ENCODE results near the gene ADGRL2.
A peak's percentile ranks its signal among the peaks of the same experiment; 100 is the strongest.

Gene ADGRL2

GRCh38 chr1:81801651-81802456, 1.1 kb downstream of the ADGRL2 start:
- peak in 1 of 2 experiments; percentile 1 for DNase-seq
- TF ChIP-seq GATA1 (IDR thresholded peaks at IDR 0.05; ENCODE audit: low read depth, low read length): no peak
- no peak for TF ChIP-seq POLR2A (IDR thresholded peaks at IDR 0.05; ENCODE audit: low read length)

- TF ChIP-seq POLR2A (IDR thresholded peaks at IDR 0.05; ENCODE audit: low read length): no peak
- no peak for TF ChIP-seq GATA1 (IDR thresholded peaks at IDR 0.05; ENCODE audit: low read depth, low read length)
- no peak for DNase-seq
Observed at GRCh38 chr1:81802457-81802706, 1.6 kb downstream of the ADGRL2 start.

GRCh38 chr1:81802707-81803430, 2.1 kb downstream of the ADGRL2 start:
- TF ChIP-seq GATA1 (IDR thresholded peaks at IDR 0.05; ENCODE audit: low read depth, low read length): no peak
- TF ChIP-seq POLR2A (IDR thresholded peaks at IDR 0.05; ENCODE audit: low read length): no peak
- peak in 1 of 2 experiments; percentile 1 for DNase-seq

GRCh38 chr1:81803431-81804110, 2.8 kb downstream of the ADGRL2 start:
- no peak for DNase-seq
- TF ChIP-seq POLR2A (IDR thresholded peaks at IDR 0.05; ENCODE audit: low read length) (no peak), GATA1 (IDR thresholded peaks at IDR 0.05; ENCODE audit: low read depth, low read length) (no peak)

- DNase-seq: no peak
- TF ChIP-seq GATA1 (IDR thresholded peaks at IDR 0.05; ENCODE audit: low read depth, low read length) (no peak), POLR2A (IDR thresholded peaks at IDR 0.05; ENCODE audit: low read length) (no peak)
Observed at GRCh38 chr1:81804312-81804711, 3.6 kb downstream of the ADGRL2 start.

GRCh38 chr1:81805537-81806431, 5.0 kb downstream of the ADGRL2 start:
- TF ChIP-seq GATA1 (IDR thresholded peaks at IDR 0.05; ENCODE audit: low read depth, low read length) (no peak), POLR2A (IDR thresholded peaks at IDR 0.05; ENCODE audit: low read length) (no peak)
- DNase-seq: no peak

- TF ChIP-seq GATA1 (IDR thresholded peaks at IDR 0.05; ENCODE audit: low read depth, low read length) (no peak), POLR2A (IDR thresholded peaks at IDR 0.05; ENCODE audit: low read length) (no peak)
- DNase-seq: no peak
Observed at GRCh38 chr1:81806432-81806770, 5.7 kb downstream of the ADGRL2 start.

- TF ChIP-seq GATA1 (IDR thresholded peaks at IDR 0.05; ENCODE audit: low read depth, low read length) (no peak), POLR2A (IDR thresholded peaks at IDR 0.05; ENCODE audit: low read length) (no peak)
- DNase-seq: no peak
Observed at GRCh38 chr1:81808760-81809159, 8.0 kb downstream of the ADGRL2 start.

GRCh38 chr1:81809808-81810207, 9.1 kb downstream of the ADGRL2 start:
- DNase-seq: no peak

GRCh38 chr1:81811757-81812371, 11.1 kb downstream of the ADGRL2 start:
- no peak for DNase-seq
- no peak for TF ChIP-seq GATA1 (IDR thresholded peaks at IDR 0.05; ENCODE audit: low read depth, low read length)

More at GRCh38 chr1:81809808-81810207, 9.1 kb downstream of the ADGRL2 start:
- no peak for TF ChIP-seq POLR2A (IDR thresholded peaks at IDR 0.05; ENCODE audit: low read length)
- no peak for TF ChIP-seq GATA1 (IDR thresholded peaks at IDR 0.05; ENCODE audit: low read depth, low read length)

GRCh38 chr1:81812712-81813111, 12.0 kb downstream of the ADGRL2 start:
- no peak for TF ChIP-seq POLR2A (IDR thresholded peaks at IDR 0.05; ENCODE audit: low read length)
- no peak for TF ChIP-seq GATA1 (IDR thresholded peaks at IDR 0.05; ENCODE audit: low read depth, low read length)
- no peak for DNase-seq

GRCh38 chr1:81813691-81814090, 13.0 kb downstream of the ADGRL2 start:
- TF ChIP-seq GATA1 (IDR thresholded peaks at IDR 0.05; ENCODE audit: low read depth, low read length) (no peak), POLR2A (IDR thresholded peaks at IDR 0.05; ENCODE audit: low read length) (no peak)
- no peak for DNase-seq

GRCh38 chr1:81819613-81820012, 18.9 kb downstream of the ADGRL2 start:
- DNase-seq: no peak
- TF ChIP-seq GATA1 (IDR thresholded peaks at IDR 0.05; ENCODE audit: low read depth, low read length): no peak
- TF ChIP-seq POLR2A (IDR thresholded peaks at IDR 0.05; ENCODE audit: low read length): no peak

Data from erythroblast (primary cell).